ENCODE results near the gene SGK1.
"Not testable (repeated sequence)": the region's sequence is repeated elsewhere in the genome, so short reads cannot be mapped to it uniquely, and the experiment has no call there.

The SGK1 gene

GRCh38 chr6:134223796-134224420, 94.0 kb downstream of the SGK1 start:
- DNase-seq (ENCODE audit: low read depth in 3 of 3), result no peak

DNA sequence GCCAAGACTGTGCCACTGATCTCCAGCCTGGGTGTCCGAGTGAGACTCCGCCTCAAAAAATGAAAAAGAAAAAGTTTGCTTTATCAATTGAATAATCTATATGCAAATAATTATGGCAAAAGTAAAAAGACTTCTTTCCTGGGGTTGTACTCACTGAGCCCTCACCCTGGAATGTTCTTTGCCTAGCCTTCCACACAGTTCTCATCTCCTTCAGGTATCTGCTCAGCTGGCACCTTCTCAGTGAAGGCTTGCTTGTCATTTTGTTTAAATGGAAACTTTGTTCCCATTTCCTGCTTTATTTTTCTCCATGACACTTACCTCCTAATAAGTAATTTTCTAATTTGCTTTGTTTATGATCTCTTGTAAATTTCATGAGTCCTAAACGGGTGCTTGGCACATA, 96.7 kb downstream of the SGK1 start:
- no peak for DNase-seq (ENCODE audit: low read depth in 3 of 3)

DNA sequence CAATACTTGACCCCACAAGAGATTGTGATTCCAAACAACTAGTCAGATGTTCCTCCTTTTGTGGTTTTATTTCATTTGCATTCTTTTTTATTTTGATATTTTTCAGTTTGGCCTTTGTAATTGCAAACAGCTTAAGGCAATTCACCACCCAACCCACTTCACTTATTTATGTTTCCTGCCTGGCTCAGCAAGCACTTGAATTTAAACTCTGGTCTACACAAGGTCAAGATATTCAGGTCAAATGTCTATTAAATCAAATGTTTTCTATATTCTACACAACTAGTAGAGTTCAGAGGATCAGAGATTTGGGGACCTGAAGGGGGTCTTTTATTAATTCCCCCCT, 100.1 kb downstream of the SGK1 start:
- DNase-seq (ENCODE audit: low read depth in 3 of 3), result no peak

GRCh38 chr6:134217105-134217797, 100.7 kb downstream of the SGK1 start:
- DNase-seq (ENCODE audit: low read depth in 3 of 3), result no peak

DNA sequence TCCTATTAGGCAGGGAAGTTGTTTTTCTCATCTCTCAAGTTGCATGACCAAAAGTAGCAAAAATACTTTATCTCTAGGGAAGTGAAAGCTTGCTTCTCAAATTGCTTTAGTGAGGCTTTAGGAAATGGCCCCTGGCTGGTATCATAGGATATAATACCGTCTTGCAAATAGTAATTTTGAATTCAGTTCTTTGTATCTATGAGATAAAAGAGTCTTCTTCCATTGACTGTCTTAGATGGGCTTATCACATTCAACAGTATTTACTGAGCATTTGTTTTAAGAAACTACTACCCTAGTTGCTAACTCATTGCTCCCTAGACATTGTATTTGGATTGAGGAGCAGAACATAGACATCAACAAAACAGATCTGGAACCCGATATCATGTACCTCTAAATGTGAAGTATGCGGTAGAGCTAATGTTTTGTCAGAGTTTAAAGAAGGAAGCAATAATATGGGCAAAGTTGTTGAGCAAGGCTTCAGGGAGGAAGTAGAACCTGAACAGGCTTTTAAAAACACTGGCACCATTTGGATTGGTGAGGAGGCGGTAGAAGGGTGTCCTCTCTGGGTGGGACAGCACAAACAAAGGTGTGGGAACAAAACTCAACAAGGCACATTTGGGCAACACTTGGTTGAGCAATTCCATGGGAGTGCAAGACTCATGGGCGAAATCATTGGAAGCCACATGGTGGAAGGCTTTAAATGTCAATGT, 101.5 kb downstream of the SGK1 start:
- no peak for DNase-seq (ENCODE audit: low read depth in 3 of 3)

- not testable (repeated sequence) for DNase-seq (ENCODE audit: low read depth in 3 of 3)
These were observed 104.5 kb downstream of the SGK1 start for GRCh38 chr6:134213410-134213809.

DNA sequence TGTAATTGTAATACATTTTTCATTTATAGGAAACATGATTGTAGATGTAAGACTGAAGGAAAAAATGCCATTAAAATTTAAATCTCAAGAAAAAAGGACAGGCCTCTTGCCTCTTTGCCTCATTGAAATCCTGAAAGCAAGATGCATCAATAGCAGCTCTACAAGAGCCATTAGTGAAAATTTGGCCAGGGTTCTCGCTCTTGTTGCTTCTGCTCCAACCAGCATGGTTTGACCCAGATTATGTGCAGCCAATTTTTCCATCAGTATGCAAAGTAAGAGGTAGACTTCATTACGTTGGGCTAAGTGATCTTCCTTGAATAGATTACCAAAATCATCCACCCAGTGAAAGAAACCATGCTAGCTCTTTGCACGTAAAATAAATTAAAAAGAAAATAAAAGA, 106.6 kb downstream of the SGK1 start:
- no peak for DNase-seq (ENCODE audit: low read depth in 3 of 3)

GRCh38 chr6:134207421-134207820, 110.5 kb downstream of the SGK1 start:
- no peak for DNase-seq (ENCODE audit: low read depth in 3 of 3)

DNA sequence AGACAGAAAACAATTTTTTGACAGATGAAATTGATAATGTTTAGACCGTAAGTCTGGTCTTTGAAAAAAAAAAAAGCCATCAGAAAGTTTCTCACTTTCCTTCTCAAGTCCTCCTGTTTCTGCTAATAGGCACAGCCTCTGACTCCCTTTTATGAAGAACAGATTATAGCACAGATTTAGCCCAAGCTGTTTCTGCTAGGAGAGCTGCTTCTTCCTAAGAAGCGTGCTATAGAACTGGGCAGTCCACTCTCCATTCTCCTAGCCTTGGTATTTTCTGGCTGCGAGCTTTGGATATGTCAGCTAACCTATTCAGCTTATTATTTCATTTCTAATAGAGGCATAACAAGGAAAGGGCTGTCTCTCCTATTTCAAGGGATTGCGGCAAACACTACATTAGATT, 112.5 kb downstream of the SGK1 start:
- no peak for DNase-seq (ENCODE audit: low read depth in 3 of 3)

GRCh38 chr6:134204759-134205158, 113.2 kb downstream of the SGK1 start:
- DNase-seq (ENCODE audit: low read depth in 3 of 3), result not testable (repeated sequence)

DNA sequence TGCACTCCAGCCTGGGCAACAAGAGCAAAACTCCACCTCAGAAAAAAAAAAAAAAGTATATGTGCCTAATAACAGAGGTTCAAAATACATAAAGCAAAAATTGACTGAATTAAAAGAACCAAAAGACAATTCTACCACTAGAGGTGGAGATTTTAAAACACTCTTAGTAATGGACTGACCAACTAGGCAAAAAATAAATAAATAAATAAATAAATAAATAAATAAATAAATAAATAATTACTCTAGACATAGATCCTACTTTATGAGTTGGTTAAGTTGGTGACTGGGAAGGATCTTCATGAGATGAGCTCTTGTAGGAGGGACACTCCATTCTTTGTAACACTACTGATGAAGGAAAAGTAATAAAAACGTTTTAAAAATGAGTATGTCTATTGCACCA, 113.9 kb downstream of the SGK1 start:
- DNase-seq (ENCODE audit: low read depth in 3 of 3), result no peak

- no peak for DNase-seq (ENCODE audit: low read depth in 3 of 3)
These were observed 116.2 kb downstream of the SGK1 start for GRCh38 chr6:134201716-134202115.

DNA sequence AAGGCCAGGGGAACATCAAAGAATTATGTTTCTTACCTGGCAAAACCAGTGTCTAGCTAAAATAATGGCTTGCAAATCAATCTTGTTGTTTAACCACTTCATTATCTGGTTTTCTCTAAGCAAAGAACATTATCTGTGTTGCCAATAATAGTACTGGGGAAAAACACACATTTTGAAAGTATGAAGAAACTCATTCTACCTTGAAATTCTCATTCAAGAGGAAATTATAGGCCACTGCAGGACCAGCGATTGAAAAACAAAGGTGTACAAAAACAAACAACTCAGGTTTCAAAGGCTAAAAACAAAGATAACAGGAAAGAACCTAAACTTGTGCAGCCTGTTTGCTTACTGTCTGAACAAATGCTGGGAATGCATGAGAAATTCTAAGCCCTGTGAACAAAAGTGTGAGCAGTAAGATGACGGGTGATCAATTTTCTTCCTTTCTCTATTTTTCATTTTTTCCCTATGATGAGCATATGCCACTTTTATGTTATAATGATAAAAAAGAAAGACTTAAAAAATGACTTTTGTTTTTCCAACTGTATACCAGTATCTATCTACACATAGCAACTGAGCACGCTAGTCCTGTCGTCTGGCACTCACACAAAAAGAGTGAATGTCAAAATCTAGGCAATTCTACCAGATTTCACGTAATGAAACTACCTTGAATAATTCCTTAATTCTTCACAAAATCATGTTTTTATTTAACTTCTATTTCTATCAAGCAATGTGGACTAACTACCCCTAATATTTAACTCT, 117.9 kb downstream of the SGK1 start:
- no peak for DNase-seq (ENCODE audit: low read depth in 3 of 3)

DNA sequence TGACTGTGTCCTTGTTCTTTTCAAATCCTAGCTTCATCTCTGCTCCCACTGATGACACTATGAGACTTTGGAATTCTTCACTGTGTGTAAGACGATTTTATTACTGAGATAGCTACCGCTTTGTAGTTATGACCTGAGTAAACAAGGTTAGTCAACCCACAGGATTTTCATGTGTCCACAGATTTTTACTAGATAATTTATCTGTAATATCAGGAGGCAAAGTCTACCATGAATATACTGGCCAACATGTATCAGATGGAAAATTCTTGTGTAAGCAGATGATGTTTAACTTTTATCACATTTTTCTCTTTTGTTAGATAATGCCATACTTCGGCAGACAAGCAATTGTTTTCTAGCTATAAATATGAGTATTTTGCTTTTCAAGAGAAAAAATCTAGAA, 119.8 kb downstream of the SGK1 start:
- no peak for DNase-seq (ENCODE audit: low read depth in 3 of 3)

DNA sequence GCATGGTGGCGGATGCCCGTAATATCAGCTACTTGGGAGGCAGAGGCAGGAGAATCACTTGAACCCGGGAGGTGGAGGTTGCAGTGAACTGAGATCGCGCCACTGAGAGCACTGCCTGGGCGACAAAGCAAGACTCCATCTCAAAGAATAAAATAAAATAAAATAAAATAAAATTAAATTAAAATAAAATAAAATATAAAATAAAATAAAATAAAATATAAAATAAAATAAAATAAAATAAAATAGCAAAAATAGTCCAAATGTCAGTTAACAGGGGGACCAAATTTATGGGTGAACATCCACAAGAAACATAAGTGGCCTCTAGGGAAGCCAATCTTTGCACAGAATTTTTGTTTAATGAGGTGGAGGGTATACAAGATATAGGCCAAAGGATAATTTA, 120.2 kb downstream of the SGK1 start:
- DNase-seq (ENCODE audit: low read depth in 3 of 3), result not testable (repeated sequence)

DNA sequence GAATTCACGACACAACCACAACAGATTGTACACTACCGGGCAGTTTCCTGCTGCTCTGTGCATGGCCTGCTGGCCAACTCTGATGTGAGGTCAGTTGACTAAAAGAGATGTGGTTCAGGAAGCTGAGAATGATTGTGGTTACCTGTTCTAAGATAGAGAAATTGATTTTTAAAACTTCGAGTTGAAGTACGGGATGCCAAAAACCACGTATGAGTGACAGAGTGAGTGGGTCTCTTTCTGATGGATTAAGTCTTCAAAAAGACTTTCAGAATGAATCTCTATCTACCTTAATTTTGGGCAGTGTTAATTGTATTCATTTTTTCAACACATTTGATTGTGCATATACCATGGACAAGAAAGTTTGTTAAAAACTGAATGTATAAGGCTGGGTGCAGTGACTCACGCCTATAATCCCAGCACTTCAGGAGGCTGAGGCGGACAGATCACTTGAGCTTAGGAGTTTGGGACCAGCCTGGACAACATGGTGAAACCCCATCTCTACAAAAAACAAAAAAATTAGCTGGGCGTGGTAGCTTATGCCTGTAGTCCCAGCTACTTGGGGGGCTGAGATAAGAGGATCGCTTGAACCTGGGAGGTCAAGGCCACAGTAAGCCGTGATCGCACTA, 121.2 kb downstream of the SGK1 start:
- DNase-seq (ENCODE audit: low read depth in 3 of 3), result no peak

GRCh38 chr6:134195985-134196384, 121.9 kb downstream of the SGK1 start:
- DNase-seq (ENCODE audit: low read depth in 3 of 3), result no peak

GRCh38 chr6:134195164-134195906, 122.6 kb downstream of the SGK1 start:
- no peak for DNase-seq (ENCODE audit: low read depth in 3 of 3)

DNA sequence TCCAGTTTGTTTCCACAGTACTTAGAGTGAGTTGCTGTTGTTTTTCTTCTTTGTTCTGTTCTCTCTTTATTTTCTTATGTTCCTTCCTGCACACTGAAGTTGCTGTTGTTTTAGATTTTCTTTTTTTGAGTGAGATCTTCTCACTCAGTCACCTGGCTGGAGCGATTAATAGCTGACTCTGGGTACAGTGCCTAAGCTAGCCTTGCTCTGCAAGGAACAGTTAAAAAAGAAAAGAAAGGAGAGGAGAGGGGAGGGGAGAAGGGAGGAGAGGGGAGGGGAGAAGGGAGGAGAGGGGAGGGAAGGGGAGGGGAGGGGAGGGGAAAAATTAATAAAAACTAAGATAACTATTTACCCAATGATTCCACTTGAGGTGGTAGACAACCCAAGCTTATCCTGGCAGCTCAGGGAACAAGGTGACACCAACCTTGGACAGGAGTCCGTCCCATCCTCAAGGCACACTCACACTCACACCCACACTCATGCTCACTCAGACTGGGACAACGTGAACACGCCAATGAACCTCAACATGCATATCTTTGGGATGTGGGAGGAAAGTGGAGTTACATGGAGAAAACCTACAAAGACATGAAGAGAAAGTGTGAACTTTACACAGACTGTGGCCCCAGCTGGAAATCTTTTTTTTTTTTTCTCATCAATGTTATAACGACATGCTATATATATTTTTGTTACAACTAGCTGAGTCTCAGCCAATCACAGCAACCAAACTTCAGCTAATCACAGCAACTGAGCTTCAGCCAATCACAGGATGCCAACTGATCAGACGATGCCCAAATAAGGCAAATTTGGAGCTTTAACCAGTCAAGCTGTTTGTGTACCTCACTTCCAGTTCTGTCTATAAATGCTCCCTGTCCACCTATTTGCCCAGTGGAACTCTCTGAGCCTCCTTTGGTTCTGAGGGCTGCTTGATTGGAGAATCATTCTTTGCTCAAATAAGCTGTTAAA, 124.1 kb downstream of the SGK1 start:
- no peak for DNase-seq (ENCODE audit: low read depth in 3 of 3)

DNA sequence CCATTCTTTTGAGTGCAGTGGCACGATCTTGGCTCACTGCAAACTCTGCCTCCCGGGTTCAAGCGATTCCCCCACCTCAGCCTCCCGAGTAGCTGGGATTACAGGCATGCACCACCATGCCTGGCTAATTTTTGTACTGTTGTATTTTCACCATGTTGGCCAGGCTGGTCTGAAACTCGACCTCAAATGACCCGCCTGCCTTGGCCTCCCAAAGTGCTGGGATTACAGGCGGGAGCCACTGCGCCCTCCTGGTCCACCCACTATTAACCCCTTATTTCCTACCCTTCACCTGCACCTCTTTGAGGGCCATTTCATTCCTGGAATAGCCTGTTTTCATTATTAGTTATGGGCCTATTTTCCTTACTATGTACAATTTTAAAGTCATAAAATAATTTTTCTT, 125.3 kb downstream of the SGK1 start:
- DNase-seq (ENCODE audit: low read depth in 3 of 3), result not testable (repeated sequence)
